ENCODE measurements around the gene ELL. TPM values are rescaled to one million over a fixed set of nuclear protein-coding genes. Genes with fewer than 3 reads are reported as not detected.

ELL gene
- total and polyA plus RNA-seq, 9 of the 15 experiments (the other 6 are each of a cell fraction or from before 2014, with no cell fraction given) = 0.24 to 22.5 (median 4.1) TPM

GRCh38 chr19:18396471-18397241 is 125.2 kb downstream of the ELL start:
- peak overlapping the region; percentile 78; the same call in 1 of the 2 replicates for H2AFZ ChIP-seq (ENCODE audit: low read depth, low read length)
- WGBS (ENCODE audit: insufficient coverage, low coverage, missing lambda C conversion rate) = 62% methylated on average over 34 of the region's 37 CpGs
- FAIRE-seq (no peak), DNase-seq (ENCODE audit: extremely low read depth in 1 of 4, low spot score in 3 of 4) (no peak), ATAC-seq (no peak)
- peak overlapping the region in 1 of 2 experiments; percentile 82; a peak in 2 of 4 replicates for H3K9ac ChIP-seq (ENCODE audit: insufficient read depth in 1 of 2, low read depth in 2 of 2, low read length in 2 of 2)
- peak overlapping the region; percentile 74; the same call in 1 of the 2 replicates for H3K4me2 ChIP-seq (ENCODE audit: insufficient read depth, low read length)
- H3K27me3 ChIP-seq (ENCODE audit: control insufficient read depth in 2 of 2, insufficient read depth in 2 of 2, low read length in 2 of 2) = no peaks in the 10 kb centered on the region
- H3K27ac ChIP-seq (ENCODE audit: extremely low read depth, low read depth, low read length) = no peak overlapping the region
- peak overlapping the region; percentile 27; the same call in 1 of the 2 replicates for H3K4me3 ChIP-seq
- in situ Hi-C loops (cut with MboI) = no loop called here
- H3K36me3 ChIP-seq (ENCODE audit: control insufficient read depth, insufficient read depth, low read length) = no peaks in the 10 kb centered on the region
- POLR2A ChIA-PET = interaction anchor here (0.7 to 2.5 kb wide), 3 partner anchors 8 to 111 kb away, joined by 3 to 28 read pairs (median 5); partner anchors contain the start of gene GDF15
- intact Hi-C loops (cut with micrococcal nuclease) = no loop called here
- H3K4me1 ChIP-seq (replicated peaks in 1 of 2; ENCODE audit: control insufficient read depth in 2 of 2, insufficient read depth in 2 of 2, low read length in 2 of 2) = peaks cover 12 to 25% of the 10 kb centered on the region in 2 experiments
- no peaks in the 10 kb centered on the region for H3K9me3 ChIP-seq (replicated peaks; ENCODE audit: control insufficient read depth, insufficient read depth, low read depth, low read length)
- no TSS peak for BruUV-seq (replicated peaks)
- CTCF ChIA-PET (ENCODE audit: low intra/inter-chr PET ratio) = no interaction called here
- H3K9me1 ChIP-seq (ENCODE audit: control insufficient read depth, insufficient read depth, low read length) = no peaks in the 10 kb centered on the region
- H3K79me2 ChIP-seq (ENCODE audit: control insufficient read depth, insufficient read depth, low read length) = no peaks in the 10 kb centered on the region
- no peaks in the 10 kb centered on the region for H4K20me1 ChIP-seq (replicated peaks; ENCODE audit: control insufficient read depth, insufficient read depth, low read length)
- TF ChIP-seq HEY1 (CRISPR knock-in tag; IDR thresholded peaks at IDR 0.05; ENCODE audit: borderline replicate concordance) (no peak), MAX (CRISPR knock-in tag; IDR thresholded peaks at IDR 0.05) (no peak), MCM5 (IDR thresholded peaks at IDR 0.05; ENCODE audit: low read depth) (no peak), SMARCA4 (IDR thresholded peaks at IDR 0.05) (no peak), POU5F1 (IDR thresholded peaks at IDR 0.05; ENCODE audit: borderline replicate concordance, low read depth, low read length, partially characterized antibody) (no peak), CREB5 (CRISPR knock-in tag; IDR thresholded peaks at IDR 0.05) (no peak), RCOR1 (IDR thresholded peaks at IDR 0.05; ENCODE audit: borderline replicate concordance in 1 of 2, low read depth in 2 of 2, low read length in 2 of 2) (peak in 1 of 2 experiments; percentile 76; a peak in 2 of 4 replicates), HMG20A (CRISPR knock-in tag; conservative IDR thresholded peaks at IDR 0.05) (no peak), NRF1 (conservative IDR thresholded peaks at IDR 0.05 in 1 of 2, IDR thresholded peaks at IDR 0.05 in 1 of 2) (no peak), ZBTB9 (CRISPR knock-in tag; IDR thresholded peaks at IDR 0.05) (no peak), BCOR (IDR thresholded peaks at IDR 0.05) (peak; percentile 94), NFXL1 (CRISPR knock-in tag; IDR thresholded peaks at IDR 0.05) (no peak), RBM34 (IDR thresholded peaks at IDR 0.05; ENCODE audit: borderline replicate concordance, insufficient read depth, low read length) (no peak), WHSC1 (IDR thresholded peaks at IDR 0.05; ENCODE audit: low read length) (no peak), ZNF551 (CRISPR knock-in tag; IDR thresholded peaks at IDR 0.05) (no peak), STAT6 (CRISPR knock-in tag; IDR thresholded peaks at IDR 0.05) (no peak), HDAC1 (IDR thresholded peaks at IDR 0.05) (0 out of 4 replicates have a peak, but pooled peaks of 1 of the 2 experiments have one; percentile 50)
